Stimulated activated naive CD4-positive, alpha-beta T cell treated with Interleukin-2 at 50 U/mL for 16 hours (primary cell): ENCODE data around the gene TFCP2L1.
"Not testable (repeated sequence)": the region's sequence is repeated elsewhere in the genome, so short reads cannot be mapped to it uniquely, and the experiment has no call there.

ENCODE experiments used
- DNase-seq: peaks from one replicate; lab custom pipeline; 2025; lab: John Stamatoyannopoulos, UW

Gene TFCP2L1

DNA sequence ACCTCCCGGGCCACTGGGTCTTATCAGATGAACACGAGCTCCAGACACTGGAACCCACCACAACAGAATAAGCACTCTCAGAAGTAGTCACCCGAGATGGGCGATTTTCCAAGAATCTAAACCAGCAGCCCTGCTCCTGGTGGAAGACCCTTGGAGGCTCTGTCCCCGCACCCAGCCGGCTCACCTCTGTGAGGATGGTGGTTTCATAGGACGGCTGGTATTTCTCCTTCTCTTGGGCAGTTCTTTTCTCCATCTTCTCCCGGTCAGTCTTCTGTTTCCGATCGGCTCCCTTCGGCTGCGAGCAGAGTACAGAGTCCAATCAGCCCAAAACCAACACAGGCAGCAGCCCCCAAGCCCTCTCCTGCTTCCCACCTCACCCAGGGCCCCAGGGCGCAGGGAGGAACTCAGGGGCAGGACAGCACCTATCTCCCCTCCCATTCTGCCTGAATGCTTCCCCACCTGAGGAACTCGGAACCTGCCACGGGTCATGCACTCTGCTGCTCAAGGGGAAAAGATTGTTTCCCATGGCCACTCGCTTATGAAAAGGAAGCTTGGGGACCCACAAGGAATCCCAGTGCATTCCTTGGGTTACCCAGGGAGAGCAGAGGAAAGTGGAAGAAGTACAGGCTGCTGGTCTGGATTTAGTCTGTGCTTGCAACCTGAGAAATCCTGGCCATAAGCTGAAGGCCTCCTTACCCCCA is 42.7 kb downstream of the TFCP2L1 start:
- DNase-seq: no peak

DNA sequence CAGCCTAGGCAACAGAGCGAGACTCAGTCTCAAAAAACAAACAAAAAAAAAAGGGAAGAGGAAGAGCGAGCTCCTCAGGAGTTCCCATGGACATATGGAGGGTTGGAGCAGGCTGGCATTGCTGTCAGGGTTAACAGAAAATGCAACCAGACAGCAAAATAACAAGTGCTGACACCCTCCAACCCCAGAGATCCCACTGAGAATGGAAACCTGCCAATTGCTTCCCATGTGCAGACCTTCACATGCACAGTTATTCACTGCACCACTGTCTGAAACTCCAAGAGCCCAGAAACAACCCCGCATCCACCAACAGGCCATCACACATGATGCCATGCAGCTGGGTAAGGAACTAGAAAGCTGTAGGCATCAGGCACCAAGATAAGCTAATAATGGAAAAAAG is 43.5 kb downstream of the TFCP2L1 start:
- no peak for DNase-seq

DNA sequence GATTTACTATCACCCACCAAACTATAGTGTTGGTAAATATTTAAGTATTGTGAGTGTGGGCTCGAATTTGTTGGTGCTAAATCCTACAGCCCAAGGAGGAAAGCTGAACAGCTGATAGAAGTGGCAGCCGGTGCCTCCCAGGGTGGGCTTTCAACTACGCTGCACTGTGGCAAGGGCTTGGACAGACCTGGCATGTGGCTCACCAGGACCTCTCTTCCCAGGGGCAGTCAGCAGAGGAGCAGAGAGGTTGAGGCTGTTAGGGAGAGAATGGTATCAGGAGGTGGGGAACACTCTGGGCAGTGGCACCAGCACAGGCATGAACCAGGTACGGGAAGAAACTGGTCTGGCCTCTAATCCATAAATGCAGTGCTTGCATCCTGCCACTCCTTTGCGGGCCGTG is 44.6 kb downstream of the TFCP2L1 start:
- DNase-seq: no peak

DNA sequence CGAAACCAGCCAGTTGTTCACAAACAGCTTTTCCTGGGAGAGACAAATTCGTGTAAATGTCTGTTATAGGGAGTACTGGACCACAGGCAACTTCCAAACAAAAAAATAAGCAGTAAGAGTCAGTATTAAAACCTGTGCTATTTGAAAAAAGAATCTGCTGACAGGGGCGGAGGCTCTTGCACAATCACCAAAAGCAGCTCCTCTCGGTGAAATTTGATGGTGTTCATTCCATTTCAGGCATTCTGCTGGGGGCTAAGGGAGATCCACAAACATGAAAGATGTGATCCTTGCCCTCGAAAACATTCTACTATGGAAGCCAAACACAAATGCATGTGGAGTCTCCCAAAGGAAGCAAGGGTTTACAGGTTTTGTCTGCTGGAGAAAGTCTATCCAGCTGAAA is 45.0 kb downstream of the TFCP2L1 start:
- DNase-seq: no peak

DNA sequence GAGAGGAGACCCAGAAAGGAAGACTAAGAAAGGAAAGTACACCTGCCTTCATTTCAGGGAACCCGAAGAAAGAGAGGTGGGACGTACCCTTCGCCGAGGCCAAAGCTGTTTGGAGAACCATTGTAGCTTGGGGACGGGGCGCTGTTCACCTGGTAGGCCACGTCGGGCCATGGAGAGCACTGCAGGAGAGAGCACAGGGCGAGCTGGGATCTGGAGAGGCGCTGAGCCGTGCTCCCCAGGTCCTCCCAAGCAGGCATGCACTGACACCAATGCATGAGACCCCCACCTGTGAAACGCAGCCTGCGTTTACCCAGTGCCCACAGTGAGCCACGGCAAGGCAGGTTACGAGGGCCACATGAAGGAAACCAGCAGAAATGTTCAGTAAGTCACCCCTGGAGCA is 45.5 kb downstream of the TFCP2L1 start:
- no peak for DNase-seq

DNA sequence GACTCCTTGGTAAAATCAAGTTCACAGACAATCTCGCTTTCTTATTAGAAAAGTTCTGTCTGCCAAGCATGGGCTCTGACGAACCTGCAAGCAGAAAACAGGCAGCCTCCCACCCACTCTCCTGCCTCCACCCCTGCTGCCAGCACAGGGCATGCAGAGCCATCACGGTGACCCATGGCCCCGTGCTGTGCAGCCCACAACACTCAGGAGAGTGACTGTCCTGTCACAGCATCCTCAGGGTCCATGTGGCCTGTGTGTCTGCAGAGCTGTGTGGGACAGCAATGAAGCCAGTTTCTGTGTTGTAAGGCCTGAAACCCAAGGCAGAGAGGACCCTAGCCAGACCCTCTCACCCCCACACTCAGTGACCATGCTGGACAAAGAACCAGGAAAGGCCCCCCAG is 46.2 kb downstream of the TFCP2L1 start:
- DNase-seq: no peak

DNA sequence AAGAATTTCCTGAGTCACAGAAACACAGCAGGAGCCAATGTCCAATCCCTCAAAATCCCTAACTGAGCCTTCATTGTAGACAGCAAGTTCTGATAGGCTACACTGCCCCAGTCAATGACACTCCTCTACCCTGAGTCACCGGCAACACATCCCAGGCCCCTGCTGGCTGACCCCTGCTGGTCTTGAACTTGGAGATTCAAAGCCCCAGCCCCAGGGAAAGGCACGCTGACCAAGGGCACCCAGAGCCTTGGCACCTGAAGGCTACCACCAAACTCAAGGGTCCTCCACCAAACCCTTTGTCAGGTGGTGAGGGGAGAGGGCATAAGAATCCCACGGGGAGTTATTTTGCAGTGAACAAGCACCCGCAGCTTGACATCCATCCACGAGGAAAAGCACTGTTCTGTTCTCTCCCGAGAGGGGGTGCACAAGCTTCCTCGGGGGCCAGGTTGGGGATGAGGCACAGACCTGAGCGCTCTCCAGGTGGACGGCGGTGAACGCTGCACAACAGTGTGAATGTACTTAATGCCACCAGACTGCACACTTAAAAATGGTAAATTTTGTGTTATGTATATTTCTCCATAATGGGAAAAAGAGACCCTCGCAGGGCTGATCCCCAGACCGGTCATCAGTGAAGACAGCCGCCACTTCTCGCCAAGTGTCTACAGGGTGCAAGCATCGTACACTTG is 46.9 kb downstream of the TFCP2L1 start:
- DNase-seq: no peak

DNA sequence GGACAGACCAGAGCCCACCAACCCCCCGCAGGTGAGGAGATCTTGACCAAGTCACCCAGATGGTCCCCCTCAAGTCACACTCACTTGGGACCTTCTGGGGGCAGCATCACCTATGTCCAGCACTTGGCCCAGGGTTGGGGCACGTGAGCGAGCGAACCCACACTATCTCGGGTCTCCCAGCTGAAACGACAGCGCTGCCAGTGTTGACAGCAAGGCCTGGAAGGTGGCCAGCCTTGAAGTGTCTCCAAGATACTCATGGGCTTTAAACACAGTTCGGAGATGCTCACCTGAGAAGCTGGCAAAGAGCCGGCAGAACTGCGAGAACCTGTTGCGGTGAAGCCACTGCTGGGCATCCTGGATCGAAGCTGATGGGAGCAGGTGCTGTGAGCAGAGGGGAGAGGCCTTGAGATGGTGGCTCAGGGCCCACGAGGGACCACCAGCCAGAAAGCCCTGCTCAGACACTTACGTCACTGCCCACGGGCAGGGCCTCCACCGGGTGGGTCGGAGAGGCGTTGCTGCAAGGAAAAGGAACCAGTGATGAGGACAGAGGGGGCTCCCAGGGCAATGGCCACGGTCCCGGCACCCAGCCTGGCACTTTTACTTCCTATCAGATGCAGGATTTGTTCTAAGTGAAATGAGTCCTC is 47.5 kb downstream of the TFCP2L1 start:
- DNase-seq: no peak

DNA sequence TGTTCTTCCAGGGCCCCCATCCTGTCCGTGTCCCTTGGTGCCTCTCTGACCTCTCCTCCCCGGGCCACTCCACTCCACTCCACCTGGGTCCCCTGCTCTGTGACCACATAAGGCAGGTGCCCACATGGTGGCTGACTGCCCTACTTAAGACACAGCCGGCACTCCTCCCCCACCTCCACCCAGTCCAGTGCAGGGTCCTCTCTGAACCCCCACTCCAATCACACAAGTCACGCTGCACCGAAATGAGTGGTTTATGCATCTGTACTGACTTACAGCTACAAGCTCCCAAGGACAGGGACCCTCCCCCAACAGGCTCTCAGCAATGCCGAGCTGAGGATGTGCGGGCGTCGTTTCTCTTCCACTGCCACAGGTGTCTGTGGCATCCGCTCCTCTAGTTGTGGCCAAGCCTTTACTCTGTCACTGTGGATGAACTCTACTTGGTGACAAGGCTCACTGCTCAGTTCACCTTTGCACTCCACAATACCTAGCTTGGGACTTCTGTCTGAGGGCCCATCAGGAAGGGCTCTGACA is 48.3 kb downstream of the TFCP2L1 start:
- no peak for DNase-seq

DNA sequence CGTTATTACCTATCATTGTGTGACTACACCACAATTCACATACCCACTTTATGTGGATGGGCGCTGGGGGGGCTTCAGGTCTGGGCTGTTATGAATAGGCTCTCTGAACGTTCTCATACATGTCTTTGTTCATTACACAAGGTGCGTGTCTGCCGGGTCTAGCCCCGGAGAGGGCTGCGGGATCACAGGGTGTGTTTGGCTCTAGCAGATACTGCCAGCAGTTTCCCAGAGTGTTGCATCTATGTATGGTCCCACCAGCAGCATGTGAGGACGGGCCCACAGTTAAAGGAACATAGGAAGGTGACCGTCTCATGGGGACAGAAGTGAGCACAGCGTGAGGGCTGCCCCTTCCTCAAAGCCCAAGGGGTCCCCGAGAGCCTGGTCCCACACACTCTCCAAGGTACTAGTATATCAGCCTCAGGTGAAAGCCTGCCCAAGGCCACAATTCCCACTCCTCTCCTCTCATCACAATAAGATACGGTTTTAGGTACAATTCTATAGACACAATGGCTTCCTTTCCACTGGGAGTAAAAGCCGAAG is 48.8 kb downstream of the TFCP2L1 start:
- DNase-seq: no peak

DNA sequence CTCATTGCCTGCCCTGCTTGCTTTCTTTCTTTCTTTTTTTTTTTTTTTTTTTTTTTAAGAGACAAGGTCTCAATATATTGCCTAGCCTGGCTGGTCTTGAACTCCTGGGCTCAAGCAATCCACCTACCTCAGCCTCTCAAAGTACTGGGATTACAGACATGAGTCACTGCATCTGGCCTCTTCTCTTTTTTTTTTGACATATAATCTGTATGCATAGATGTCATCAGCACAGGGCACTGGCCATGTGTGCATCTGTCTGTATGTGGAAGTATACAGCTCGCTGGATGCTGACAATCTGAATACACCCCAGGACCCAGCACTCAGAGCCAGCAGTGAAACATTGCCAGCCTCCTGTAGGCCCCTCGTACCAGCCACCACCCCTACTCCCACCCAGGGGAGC is 49.5 kb downstream of the TFCP2L1 start:
- DNase-seq: no peak

DNA sequence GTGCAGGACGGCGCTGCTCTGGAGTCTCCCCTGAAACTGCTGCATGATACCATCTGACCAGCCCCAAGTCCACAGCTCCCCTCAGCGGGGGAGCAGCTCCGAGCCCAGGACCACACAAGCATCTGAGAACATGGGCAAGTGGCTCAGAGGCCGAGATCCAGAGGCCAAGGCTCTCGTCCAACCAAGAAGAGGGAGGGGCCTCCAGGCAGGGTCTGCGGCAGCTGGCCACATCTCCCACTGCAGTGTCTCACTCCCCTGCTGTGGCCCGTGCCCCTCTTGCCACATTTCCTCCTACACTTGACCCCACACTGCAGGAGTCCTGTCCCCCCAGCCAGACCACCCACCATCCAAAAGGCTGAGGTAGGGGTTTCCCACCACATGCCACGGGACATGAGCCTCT is 50.2 kb downstream of the TFCP2L1 start:
- DNase-seq: no peak

DNA sequence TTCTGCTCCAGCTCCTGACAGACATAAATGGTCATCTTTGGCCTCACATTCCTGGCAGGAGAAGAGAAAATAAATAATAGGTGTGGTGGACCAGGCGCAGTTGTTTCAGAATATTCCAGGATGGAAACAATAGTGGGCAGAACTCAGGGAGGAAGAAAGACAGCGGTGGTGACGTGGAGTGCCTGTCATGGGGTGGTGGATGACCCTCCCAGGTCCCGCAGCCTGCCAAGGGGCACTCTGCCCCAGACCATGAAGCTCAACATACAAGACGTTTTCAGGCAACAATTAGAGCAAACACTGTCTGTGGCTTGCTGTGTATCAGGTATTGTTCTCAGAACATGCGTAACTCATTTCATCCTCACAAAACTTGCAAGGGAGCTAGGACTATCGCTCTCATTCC is 50.9 kb downstream of the TFCP2L1 start:
- no peak for DNase-seq

DNA sequence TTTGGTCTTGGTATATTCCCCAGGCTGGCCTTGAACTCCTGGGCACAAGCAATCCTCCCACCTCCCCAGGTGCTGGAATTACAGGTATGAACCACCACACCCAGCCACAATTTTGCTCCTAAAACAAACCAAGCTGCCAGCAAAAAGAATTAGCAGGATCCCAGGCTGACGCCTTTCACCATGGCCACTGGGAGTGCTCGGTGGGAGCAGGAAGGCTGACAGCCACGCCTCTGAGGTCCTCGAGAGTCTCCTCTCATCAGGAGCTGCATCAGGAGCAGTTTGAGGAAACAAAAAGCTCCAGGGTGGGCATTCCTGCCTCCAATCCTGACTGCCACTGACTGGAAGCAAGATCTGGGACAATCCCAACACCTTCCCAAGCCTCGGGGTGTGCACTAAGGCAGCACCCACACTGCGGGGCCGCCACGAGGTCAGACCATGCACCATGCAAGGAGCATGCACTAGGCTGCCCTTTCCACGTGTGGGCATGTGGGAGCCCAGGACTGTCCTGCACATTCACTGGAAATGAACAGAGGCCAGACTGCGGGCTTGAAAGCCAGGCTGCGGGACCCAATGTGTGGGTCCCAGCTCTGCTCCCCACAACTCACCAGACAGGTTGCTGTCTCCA is 51.4 kb downstream of the TFCP2L1 start:
- DNase-seq: no peak

DNA sequence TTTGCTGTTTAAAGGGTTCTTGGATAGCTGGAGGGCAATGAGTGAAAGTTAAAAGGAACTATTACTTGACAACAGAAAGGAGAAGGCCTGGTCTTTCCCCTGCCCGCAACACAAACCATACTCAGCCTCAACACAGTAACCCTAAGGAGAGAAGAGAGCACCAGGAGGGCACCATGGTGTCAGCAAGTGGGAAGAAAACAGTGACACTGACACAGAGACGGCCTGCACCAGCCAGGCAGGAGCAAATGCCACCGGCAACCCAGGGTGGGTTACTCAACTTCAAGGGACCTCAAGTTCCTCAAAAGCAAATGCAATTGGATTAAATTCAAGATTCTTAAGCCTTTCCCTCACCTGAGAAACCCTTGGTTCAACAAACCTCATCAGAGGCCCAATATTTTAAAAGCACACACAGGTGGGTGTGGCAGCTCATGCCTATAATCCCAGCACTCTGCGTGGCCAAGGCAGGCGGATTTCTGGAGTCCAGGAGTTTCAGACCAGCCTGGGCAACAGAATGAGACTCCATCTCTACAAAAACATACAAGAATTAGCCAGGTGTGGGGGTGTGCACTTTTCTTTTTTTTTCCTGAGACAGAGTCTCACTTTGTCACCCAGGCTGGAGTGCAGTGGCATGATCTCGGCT is 52.3 kb downstream of the TFCP2L1 start:
- DNase-seq: no peak

DNA sequence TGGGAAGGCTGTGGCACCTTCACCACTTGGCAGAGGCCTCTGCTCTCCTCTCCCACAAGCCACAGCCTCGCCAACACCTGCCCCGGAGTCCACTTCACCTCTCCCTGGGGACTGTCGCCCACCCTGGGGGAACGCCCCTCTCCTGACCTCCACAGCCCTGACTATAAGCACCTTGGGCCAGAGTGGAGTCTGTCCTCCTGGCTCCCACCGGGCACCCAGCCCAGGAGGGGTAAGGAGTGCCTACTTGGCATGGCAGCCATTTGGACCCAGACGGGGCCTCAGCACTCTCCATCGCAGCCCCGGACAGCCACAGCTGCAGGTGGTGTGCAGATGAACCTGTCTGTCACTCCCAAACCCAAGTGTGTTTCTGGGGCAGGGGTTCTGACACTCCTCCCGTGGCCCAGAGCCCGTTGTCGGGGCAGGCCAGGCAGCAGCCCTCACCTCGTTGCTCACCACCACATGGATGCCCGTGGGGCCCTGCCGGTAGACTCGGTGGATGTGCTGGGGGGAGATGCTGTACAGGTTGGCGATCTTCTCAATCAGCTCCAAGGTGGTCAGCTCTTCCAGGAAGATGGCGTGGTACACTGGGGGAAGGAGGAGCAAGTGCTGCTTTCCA is 53.5 kb downstream of the TFCP2L1 start:
- DNase-seq: no peak

DNA sequence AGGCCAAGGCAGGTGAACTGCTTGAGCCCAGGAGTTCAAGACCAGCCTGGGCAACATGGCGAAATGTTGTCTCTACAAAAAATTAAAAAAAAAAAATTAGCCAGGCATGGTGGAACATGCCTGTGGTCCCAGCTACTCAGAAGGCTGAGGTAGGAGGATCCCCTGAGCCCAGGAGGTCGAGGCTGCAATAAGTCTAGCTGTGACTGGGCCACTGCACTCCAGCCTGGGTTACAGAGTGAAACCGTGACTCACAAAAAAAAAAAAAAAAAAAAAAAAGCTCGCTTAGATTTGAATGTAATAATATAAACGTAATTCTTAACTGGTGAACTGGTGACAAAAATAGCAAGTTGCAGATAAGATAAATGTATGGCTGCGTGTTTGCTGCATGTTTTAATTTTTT is 56.5 kb downstream of the TFCP2L1 start:
- no peak for DNase-seq

DNA sequence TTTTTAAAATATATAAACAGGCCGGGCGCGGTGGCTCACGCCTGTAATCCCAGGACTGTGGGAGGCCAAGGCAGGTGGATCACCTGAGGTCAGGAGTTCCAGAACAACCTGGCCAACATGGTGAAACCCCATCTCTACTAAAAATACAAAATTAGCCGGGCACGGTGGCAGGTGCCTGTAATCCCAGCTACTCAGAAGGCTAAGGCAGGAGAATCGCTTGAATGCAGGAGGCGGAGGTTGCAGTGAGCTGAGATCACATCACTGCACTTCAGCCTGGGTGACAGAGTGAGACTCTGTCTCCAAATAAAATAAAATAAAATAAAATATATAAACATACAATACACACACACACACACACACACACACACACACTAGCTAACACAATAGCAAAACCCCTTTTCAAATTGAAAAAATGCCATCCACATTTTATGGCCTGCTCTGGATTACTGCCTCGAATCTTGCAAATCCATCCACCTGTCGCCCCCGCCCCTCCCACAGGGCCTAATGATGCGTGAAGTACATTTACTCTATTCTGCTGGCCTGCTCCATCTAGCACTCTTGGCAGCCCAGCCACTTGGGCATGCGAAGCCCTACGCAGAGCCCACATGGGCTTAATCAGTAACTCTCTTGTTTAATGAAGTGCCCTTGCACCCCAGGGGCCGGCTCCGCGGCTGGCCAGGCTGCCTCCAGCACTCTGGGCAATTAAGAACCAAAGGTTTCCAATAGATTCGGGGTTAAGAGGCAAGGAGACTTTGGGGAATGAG is 57.4 kb downstream of the TFCP2L1 start:
- not testable (repeated sequence) for DNase-seq

DNA sequence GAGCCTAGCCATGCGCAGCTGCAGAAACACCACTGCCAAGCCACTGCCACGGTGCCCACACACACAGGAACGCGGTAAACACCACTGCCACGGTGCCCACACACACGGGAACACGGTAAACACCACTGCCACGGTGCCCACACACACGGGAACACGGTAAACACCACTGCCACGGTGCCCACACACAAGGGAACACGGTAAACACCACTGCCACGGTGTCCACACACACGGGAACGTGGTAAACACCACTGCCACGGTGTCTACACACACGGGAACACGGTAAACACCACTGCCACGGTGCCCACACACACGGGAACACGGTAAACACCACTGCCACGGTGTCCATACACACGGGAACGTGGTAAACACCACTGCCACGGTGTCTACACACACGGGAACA is 59.3 kb downstream of the TFCP2L1 start:
- DNase-seq: not testable (repeated sequence)

DNA sequence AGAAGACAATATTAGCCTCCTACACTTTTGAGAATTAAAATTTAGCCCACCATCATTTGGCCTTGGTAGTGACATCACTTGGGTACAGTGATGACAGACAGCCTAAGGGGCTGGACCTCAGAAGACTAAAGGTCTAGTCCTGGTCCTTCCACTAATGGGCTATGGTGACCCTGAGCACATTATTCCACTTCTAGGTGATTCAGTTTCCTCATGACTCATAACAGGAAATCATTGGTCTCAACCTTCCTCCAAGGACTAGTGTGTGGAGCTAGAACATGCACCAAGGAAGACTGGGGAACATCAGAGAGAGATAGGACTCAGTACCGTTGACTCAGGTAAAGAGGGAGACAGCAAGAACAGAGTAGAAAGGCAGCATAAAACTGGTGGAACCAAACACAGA is 64.0 kb downstream of the TFCP2L1 start:
- DNase-seq: no peak

DNA sequence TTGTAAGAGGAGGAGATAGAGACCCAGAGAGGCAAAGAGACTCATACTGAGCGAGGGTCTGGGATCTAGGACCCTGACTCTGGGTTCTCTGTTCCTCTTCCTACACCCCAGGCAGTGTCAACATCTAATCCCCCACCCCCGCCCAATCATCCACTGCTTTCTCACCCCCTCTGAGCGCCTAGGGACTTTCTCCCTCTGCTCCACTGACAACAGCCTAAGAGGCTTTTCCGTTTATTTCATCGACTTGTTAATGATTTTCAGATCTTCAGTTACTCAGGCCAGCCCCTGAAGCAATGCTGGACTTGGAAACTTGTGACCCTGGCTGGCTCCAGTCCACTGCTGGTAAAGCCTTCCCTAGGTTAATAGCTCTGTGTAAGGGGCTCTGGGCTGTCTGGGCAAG is 65.1 kb downstream of the TFCP2L1 start:
- no peak for DNase-seq
